ENCODE measurements around the gene HMOX2.

The HMOX2 gene

GRCh38 chr16:4556112-4556511 is 79.9 kb downstream of the HMOX2 start, which contains the start of gene C16orf96:
Gene C16orf96, plus strand, starts transcription at chr16:4556340. Its CDS starts 150 bp downstream, at chr16:4556490.
- H3K27me3 ChIP-seq (ENCODE audit: insufficient read depth, low read length) = peaks cover 8% of the 10 kb centered on the region; the same call in 1 of the 2 replicates
- H2AFZ ChIP-seq (ENCODE audit: low read length) = no peak within 1 kb of the TSS
- no peak for TF ChIP-seq CTCF (IDR thresholded peaks at IDR 0.05; ENCODE audit: low read length)
- TF ChIP-seq EZH2 (IDR thresholded peaks at IDR 0.05; ENCODE audit: borderline replicate concordance, low read length) = no peak
- H3K27ac ChIP-seq (ENCODE audit: low read depth, low read length, poor library complexity, severe bottlenecking) = no peak within 1 kb of the TSS
- H3K36me3 ChIP-seq (ENCODE audit: insufficient read depth, low read length) = no peaks in the 10 kb centered on the region
- H3K9me3 ChIP-seq (ENCODE audit: low read length) = no peaks in the 10 kb centered on the region
- no peak within 1 kb of the TSS for H3K4me3 ChIP-seq (ENCODE audit: low read depth, low read length, poor library complexity, severe bottlenecking)
- no peak within 1 kb of the TSS for H3K9ac ChIP-seq (ENCODE audit: low read length)
- no peaks in the 10 kb centered on the region for H3F3A ChIP-seq (ENCODE audit: insufficient read depth, low read length)
- no peaks in the 10 kb centered on the region for H4K20me1 ChIP-seq (ENCODE audit: insufficient read depth, low read length)
- no peaks in the 10 kb centered on the region for H3K4me1 ChIP-seq (ENCODE audit: insufficient read depth, low read length, severe bottlenecking)
- no peaks in the 10 kb centered on the region for H3K9me2 ChIP-seq (ENCODE audit: low read depth, low read length)
- H3K79me2 ChIP-seq (ENCODE audit: insufficient read depth, low read length) = no peaks in the 10 kb centered on the region
- H3K4me2 ChIP-seq (ENCODE audit: low read length) = no peak within 1 kb of the TSS

- Histone ChIP-seq H4K20me1 (ENCODE audit: insufficient read depth, low read length) (no peaks in the 10 kb centered on the region), H3K4me1 (ENCODE audit: insufficient read depth, low read length, severe bottlenecking) (no peaks in the 10 kb centered on the region), H3K27me3 (ENCODE audit: insufficient read depth, low read length) (peaks cover 8% of the 10 kb centered on the region; the same call in 1 of the 2 replicates), H3K79me2 (ENCODE audit: insufficient read depth, low read length) (no peaks in the 10 kb centered on the region), H3K9me2 (ENCODE audit: low read depth, low read length) (no peaks in the 10 kb centered on the region), H3K4me3 (ENCODE audit: low read depth, low read length, poor library complexity, severe bottlenecking) (no peak overlapping the region), H3K4me2 (ENCODE audit: low read length) (no peak overlapping the region), H3K27ac (ENCODE audit: low read depth, low read length, poor library complexity, severe bottlenecking) (no peak overlapping the region), H2AFZ (ENCODE audit: low read length) (no peak overlapping the region), H3K36me3 (ENCODE audit: insufficient read depth, low read length) (no peaks in the 10 kb centered on the region), H3K9me3 (ENCODE audit: low read length) (no peaks in the 10 kb centered on the region), H3F3A (ENCODE audit: insufficient read depth, low read length) (no peaks in the 10 kb centered on the region), H3K9ac (ENCODE audit: low read length) (no peak overlapping the region)
- TF ChIP-seq CTCF (IDR thresholded peaks at IDR 0.05; ENCODE audit: low read length) = no peak
- TF ChIP-seq EZH2 (IDR thresholded peaks at IDR 0.05; ENCODE audit: borderline replicate concordance, low read length) = no peak
These were observed 80.4 kb downstream of the HMOX2 start for GRCh38 chr16:4556580-4556979.

- H3K36me3 ChIP-seq (ENCODE audit: insufficient read depth, low read length) = no peaks in the 10 kb centered on the region
- H3K9ac ChIP-seq (ENCODE audit: low read length) = no peak overlapping the region
- H3K27ac ChIP-seq (ENCODE audit: low read depth, low read length, poor library complexity, severe bottlenecking) = no peak overlapping the region
- H3K4me1 ChIP-seq (ENCODE audit: insufficient read depth, low read length, severe bottlenecking) = no peaks in the 10 kb centered on the region
- H3K27me3 ChIP-seq (ENCODE audit: insufficient read depth, low read length) = peaks cover 8% of the 10 kb centered on the region; the same call in 1 of the 2 replicates
- no peaks in the 10 kb centered on the region for H3K9me2 ChIP-seq (ENCODE audit: low read depth, low read length)
- H3F3A ChIP-seq (ENCODE audit: insufficient read depth, low read length) = no peaks in the 10 kb centered on the region
- TF ChIP-seq EZH2 (IDR thresholded peaks at IDR 0.05; ENCODE audit: borderline replicate concordance, low read length) (no peak), CTCF (IDR thresholded peaks at IDR 0.05; ENCODE audit: low read length) (no peak)
- no peak overlapping the region for H3K4me2 ChIP-seq (ENCODE audit: low read length)
- no peaks in the 10 kb centered on the region for H4K20me1 ChIP-seq (ENCODE audit: insufficient read depth, low read length)
- no peak overlapping the region for H2AFZ ChIP-seq (ENCODE audit: low read length)
- no peaks in the 10 kb centered on the region for H3K79me2 ChIP-seq (ENCODE audit: insufficient read depth, low read length)
- H3K4me3 ChIP-seq (ENCODE audit: low read depth, low read length, poor library complexity, severe bottlenecking) = no peak overlapping the region
- no peaks in the 10 kb centered on the region for H3K9me3 ChIP-seq (ENCODE audit: low read length)
These were observed 81.8 kb downstream of the HMOX2 start for GRCh38 chr16:4557973-4558372.
